Neural progenitor cell (in vitro differentiated cells): Measurements from ENCODE around the gene LRRC8B. TPM values are rescaled to one million over a fixed set of nuclear protein-coding genes. Genes with fewer than 3 reads are reported as not detected.

Experiments used
- DNase-seq: peaks from one replicate; pipeline ENCODE4 v3.0.0-alpha.2; 2016; ENCODE audit warnings: low spot score
- H2AFZ ChIP-seq: fragments of 200-600 bp; sonication (generic); replicated peaks from 2 replicates; pipeline ENCODE4 v1.6.1; 2016; ENCODE audit warnings: antibody characterized with exemption
- H3F3A ChIP-seq: fragments of 200-600 bp; sonication (generic); 2 replicates; pipeline ENCODE4 v1.6.1; 2016; ENCODE audit warnings: antibody characterized with exemption, low read depth
- H3K27ac ChIP-seq: fragments of 200-600 bp; sonication (generic); 2 replicates; pipeline ENCODE4 v1.5.1; 2016; ENCODE audit warnings: mild to moderate bottlenecking
- H3K27me3 ChIP-seq: fragments of 200-600 bp; sonication (generic); 2 replicates; pipeline ENCODE4 v1.6.1; 2016; ENCODE audit warnings: mild to moderate bottlenecking, moderate library complexity
- H3K36me3 ChIP-seq: fragments of 200-600 bp; sonication (generic); 2 replicates; pipeline ENCODE4 v1.5.1; 2016
- H3K4me1 ChIP-seq: fragments of 200-600 bp; sonication (generic); 2 replicates; pipeline ENCODE4 v1.6.1; 2016; ENCODE audit warnings: mixed run types
- H3K4me2 ChIP-seq: fragments of 200-600 bp; sonication (generic); 2 replicates; pipeline ENCODE4 v1.6.1; 2016
- H3K4me3 ChIP-seq: fragments of 200-600 bp; sonication (generic); 2 replicates; pipeline ENCODE4 v1.5.1; 2016
- H3K79me2 ChIP-seq: fragments of 200-600 bp; sonication (generic); 2 replicates; pipeline ENCODE4 v1.6.1; 2016; ENCODE audit warnings: low read depth
- H3K9ac ChIP-seq: fragments of 200-600 bp; sonication (generic); 2 replicates; pipeline ENCODE4 v1.6.1; 2016
- H3K9me3 ChIP-seq: fragments of 200-600 bp; sonication (generic); 2 replicates; pipeline ENCODE4 v1.5.1; 2016; ENCODE audit warnings: low read depth
- H4K20me1 ChIP-seq: fragments of 200-600 bp; sonication (generic); 2 replicates; pipeline ENCODE4 v1.6.1; 2016; ENCODE audit warnings: low read depth
- H3K27ac Mint-ChIP-seq: 3 replicates; pipeline ENCODE4 v1.8.0; 2021; ENCODE audit warnings: mixed read lengths
- H3K27me3 Mint-ChIP-seq: 2 replicates; pipeline ENCODE4 v1.8.0; 2022; ENCODE audit warnings: low read depth, mild to moderate bottlenecking, inconsistent platforms, moderate library complexity, mixed read lengths; ENCODE audit not compliant: insufficient read depth
- H3K36me3 Mint-ChIP-seq: 3 replicates; pipeline ENCODE4 v1.8.0; 2021; ENCODE audit warnings: mixed read lengths
- H3K4me1 Mint-ChIP-seq: 3 replicates; pipeline ENCODE4 v1.8.0; 2021; ENCODE audit warnings: mixed read lengths
- H3K4me3 Mint-ChIP-seq: 3 replicates; pipeline ENCODE4 v1.8.0; 2021; ENCODE audit warnings: mild to moderate bottlenecking, moderate library complexity, mixed read lengths
- H3K9me3 Mint-ChIP-seq: 3 replicates; pipeline ENCODE4 v1.8.0; 2020; ENCODE audit warnings: mixed read lengths
- EZH2 ChIP-seq: fragments of 200-600 bp; sonication (generic); IDR thresholded peaks from 2 replicates; pipeline ENCODE4 v1.6.1; 2017; ENCODE audit warnings: antibody characterized with exemption, mild to moderate bottlenecking, moderate library complexity
- EZH2phosphoT487 ChIP-seq: fragments of 200-600 bp; sonication (generic); IDR thresholded peaks from 2 replicates; pipeline ENCODE4 v1.6.1; 2017; ENCODE audit warnings: antibody characterized with exemption
- total RNA-seq: library from RNA; depleted of rRNA; stranded (reverse); fragments of >200 nt; gene quantifications from 2 replicates; pipeline ENCODE4 v1.2.3, GENCODE V29; 2015; ENCODE audit warnings: low replicate concordance
- TF ChIP-seq, protein P1 (sequence below): fragments of 200-600 bp; sonication (generic); IDR thresholded peaks from 2 replicates; pipeline ENCODE4 v1.5.1; 2017; ENCODE audit warnings: antibody characterized with exemption, mild to moderate bottlenecking

LRRC8B gene
- total RNA-seq, 1 donor from 2014 or later = 37.3 TPM

DNA sequence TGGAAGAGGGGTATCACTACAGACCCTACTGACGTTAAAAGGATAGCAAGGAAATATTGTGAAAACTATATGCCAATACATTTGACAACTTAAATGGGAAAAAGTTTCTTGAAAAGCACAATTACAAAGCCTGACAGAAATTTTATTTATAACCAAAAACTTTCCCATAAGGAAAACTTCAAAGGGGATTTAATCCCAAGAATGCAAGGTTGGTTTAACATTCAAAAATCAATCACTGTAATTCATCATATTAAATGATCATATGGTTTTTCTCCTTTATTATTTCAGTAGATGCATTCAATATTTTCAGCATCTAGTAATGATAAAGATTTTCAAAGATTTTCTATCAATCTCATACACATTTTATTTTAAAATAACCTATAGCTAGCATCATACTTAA lies 121.6 kb downstream of the LRRC8B start:
- peaks cover 12% of the 10 kb centered on the region for H3K9me3 Mint-ChIP-seq
- H3K79me2 ChIP-seq = no peaks in the 10 kb centered on the region

More for the DNA sequence above, 121.6 kb downstream of the LRRC8B start:
- Mint-ChIP-seq H3K4me1 (no peaks in the 10 kb centered on the region), H3K27me3 (no peaks in the 10 kb centered on the region), H3K27ac (no peak overlapping the region), H3K4me3 (no peak overlapping the region), H3K36me3 (no peaks in the 10 kb centered on the region)
- no peak overlapping the region for H2AFZ ChIP-seq
- no peak overlapping the region for H3K27ac ChIP-seq
- no peaks in the 10 kb centered on the region for H3F3A ChIP-seq
- H3K4me2 ChIP-seq = no peak overlapping the region
- DNase-seq = no peak
- H3K36me3 ChIP-seq = peaks cover 6% of the 10 kb centered on the region
- H3K9ac ChIP-seq = no peak overlapping the region
- TF ChIP-seq, protein P1, sequence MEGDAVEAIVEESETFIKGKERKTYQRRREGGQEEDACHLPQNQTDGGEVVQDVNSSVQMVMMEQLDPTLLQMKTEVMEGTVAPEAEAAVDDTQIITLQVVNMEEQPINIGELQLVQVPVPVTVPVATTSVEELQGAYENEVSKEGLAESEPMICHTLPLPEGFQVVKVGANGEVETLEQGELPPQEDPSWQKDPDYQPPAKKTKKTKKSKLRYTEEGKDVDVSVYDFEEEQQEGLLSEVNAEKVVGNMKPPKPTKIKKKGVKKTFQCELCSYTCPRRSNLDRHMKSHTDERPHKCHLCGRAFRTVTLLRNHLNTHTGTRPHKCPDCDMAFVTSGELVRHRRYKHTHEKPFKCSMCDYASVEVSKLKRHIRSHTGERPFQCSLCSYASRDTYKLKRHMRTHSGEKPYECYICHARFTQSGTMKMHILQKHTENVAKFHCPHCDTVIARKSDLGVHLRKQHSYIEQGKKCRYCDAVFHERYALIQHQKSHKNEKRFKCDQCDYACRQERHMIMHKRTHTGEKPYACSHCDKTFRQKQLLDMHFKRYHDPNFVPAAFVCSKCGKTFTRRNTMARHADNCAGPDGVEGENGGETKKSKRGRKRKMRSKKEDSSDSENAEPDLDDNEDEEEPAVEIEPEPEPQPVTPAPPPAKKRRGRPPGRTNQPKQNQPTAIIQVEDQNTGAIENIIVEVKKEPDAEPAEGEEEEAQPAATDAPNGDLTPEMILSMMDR = no peak
- TF ChIP-seq EZH2phosphoT487 (no peak), EZH2 (no peak)
- H3K4me3 ChIP-seq = no peak overlapping the region
- H3K4me1 ChIP-seq = no peaks in the 10 kb centered on the region
- no peaks in the 10 kb centered on the region for H4K20me1 ChIP-seq
- H3K9me3 ChIP-seq = no peaks in the 10 kb centered on the region
- no peaks in the 10 kb centered on the region for H3K27me3 ChIP-seq

Other genes with a start within 250 kb of the LRRC8B start
- not detected in 2 replicates for gene GBP6, start 160.8 kb upstream of the LRRC8B start, total RNA-seq
- gene LRRC8C, start 108.3 kb downstream of the LRRC8B start, total RNA-seq = 5.3 and 5.5 TPM in 2 replicates